ENCODE data around the gene SEMA3B.

- TF ChIP-seq GATA3 (IDR thresholded peaks at IDR 0.05; ENCODE audit: low read depth, low read length), result no peak
- no peak for TF ChIP-seq GATA2 (IDR thresholded peaks at IDR 0.05; ENCODE audit: low read depth, low read length)
Measured at GRCh38 chr3:50220109-50220508, 48.8 kb upstream of the SEMA3B start.

Measured in SH-SY5Y (cell line).